VCaP (cell line): Measurements from ENCODE around the gene GRIK5.
A peak's percentile ranks its signal among the peaks of the same experiment; 100 is the strongest.

ENCODE experiments used
- H3K27ac ChIP-seq: fragments of 450-650 bp; 2 replicates; pipeline ENCODE4 v1.5.1; 2017
- CTCF ChIP-seq: fragments of 450-650 bp; conservative IDR thresholded peaks from 2 replicates; pipeline ENCODE4 v1.5.1; 2017; ENCODE audit warnings: mild to moderate bottlenecking, moderate library complexity

The GRIK5 gene

GRCh38 chr19:42088471-42089190 lies 18.6 kb upstream of the GRIK5 start:
- no peak for TF ChIP-seq CTCF
- no peak overlapping the region for H3K27ac ChIP-seq

GRCh38 chr19:42086770-42087550 lies 17.0 kb upstream of the GRIK5 start:
- H3K27ac ChIP-seq = no peak overlapping the region
- no peak for TF ChIP-seq CTCF

GRCh38 chr19:42086188-42086736 lies 16.3 kb upstream of the GRIK5 start:
- TF ChIP-seq CTCF = no peak
- no peak overlapping the region for H3K27ac ChIP-seq

GRCh38 chr19:42083537-42083936 lies 13.5 kb upstream of the GRIK5 start:
- TF ChIP-seq CTCF = no peak
- no peak overlapping the region for H3K27ac ChIP-seq

GRCh38 chr19:42081584-42082203 lies 11.7 kb upstream of the GRIK5 start:
- peak; percentile 82 for TF ChIP-seq CTCF
- no peak overlapping the region for H3K27ac ChIP-seq

- no peak for TF ChIP-seq CTCF
- no peak overlapping the region for H3K27ac ChIP-seq
Measured at GRCh38 chr19:42080764-42081375, 10.9 kb upstream of the GRIK5 start.
